ENCODE measurements around the gene CNGB1. TPM values are rescaled to one million over a fixed set of nuclear protein-coding genes. Genes with fewer than 3 reads are reported as not detected.
"Not testable (repeated sequence)": the region's sequence is repeated elsewhere in the genome, so short reads cannot be mapped to it uniquely, and the experiment has no call there.

Gene CNGB1
- total RNA-seq, 1 donor from 2014 or later: not detected

DNA sequence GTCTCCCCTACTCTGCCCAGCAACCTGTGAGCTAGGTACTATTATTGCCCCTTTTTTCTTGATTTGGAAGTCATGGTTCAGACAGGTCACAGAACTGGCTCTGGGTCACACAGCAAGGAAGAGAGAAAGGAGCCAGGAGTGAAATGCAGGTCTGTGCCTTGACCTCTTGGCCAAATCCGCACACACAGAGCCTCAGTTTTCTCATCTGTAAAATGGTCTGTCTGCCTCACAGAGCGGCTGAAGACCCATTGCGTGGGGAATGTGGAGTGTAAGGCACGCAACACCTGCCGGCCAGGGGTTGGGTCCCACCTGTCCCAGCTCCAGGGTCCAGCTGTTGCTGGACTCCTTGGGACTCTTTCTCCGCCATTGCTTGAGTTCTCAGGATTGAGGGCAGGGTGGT, 32.4 kb downstream of the CNGB1 start:
- intact Hi-C loops (cut with micrococcal nuclease): no loop called here

DNA sequence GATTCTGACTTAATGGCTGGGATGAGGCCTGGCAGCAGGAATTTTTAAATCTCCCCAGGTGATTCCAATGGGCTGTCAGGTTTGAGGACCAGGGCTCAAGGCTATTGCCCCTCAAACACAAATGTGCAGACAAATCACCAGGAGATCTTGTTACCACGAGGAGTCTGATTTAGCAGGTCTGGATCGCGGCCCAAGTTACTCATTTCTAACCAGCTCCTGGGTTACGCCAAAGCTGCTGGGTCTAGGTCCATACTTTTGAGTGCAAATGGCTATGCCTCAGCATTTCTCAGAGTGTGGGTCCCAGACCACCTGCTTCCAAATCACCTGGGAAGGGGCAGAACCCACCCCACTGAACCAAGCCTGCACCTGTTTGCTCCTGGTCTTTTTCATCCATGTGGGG, 33.1 kb downstream of the CNGB1 start:
- intact Hi-C loops (cut with micrococcal nuclease): no loop called here

GRCh38 chr16:57935904-57936303, 35.0 kb downstream of the CNGB1 start:
- intact Hi-C loops (cut with micrococcal nuclease): no loop called here

DNA sequence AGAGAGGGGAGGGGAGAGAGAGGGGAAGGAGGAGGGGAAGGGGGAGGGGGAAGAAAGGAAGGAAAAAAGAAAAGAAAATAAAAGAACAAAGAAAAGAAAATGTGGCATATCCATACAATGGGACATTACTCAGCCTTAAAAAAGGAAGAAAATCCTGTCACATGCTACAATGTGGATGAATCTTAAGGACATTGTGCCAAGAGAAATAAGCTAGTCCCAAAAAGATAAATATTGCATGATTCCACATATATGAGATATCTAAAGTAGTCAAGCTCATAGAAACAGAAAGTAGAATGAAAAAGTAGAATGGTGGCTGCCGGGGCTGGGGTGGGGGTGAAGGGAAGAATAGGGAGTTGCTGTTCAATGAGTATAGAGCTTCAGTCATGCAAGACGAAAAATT, 40.4 kb downstream of the CNGB1 start:
- intact Hi-C loops (cut with micrococcal nuclease): no loop called here

DNA sequence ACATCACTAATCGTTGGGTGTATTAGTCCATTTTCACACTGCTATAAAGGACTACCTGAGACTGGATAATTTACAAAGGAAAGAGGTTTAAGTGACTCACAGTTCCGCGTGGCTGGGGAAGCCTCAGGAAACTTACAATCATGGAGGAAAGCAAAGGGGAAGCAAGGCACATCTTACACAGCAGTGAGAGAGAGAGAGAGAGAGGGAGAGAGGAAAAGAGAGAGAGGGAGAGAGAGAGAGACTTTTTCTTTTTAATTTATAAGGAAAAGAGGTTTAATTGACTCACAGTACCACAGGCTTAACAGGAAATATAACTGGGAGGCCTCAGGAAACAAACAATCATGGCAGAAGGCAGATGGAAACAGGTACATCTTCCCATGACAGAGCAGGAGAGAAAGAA, 41.7 kb downstream of the CNGB1 start:
- intact Hi-C loops (cut with micrococcal nuclease): no loop called here

- intact Hi-C loops (cut with micrococcal nuclease): no loop called here
Observed at GRCh38 chr16:57926041-57926440, 44.9 kb downstream of the CNGB1 start.

- intact Hi-C loops (cut with micrococcal nuclease): no loop called here
Observed at GRCh38 chr16:57925310-57925709, 45.6 kb downstream of the CNGB1 start.

DNA sequence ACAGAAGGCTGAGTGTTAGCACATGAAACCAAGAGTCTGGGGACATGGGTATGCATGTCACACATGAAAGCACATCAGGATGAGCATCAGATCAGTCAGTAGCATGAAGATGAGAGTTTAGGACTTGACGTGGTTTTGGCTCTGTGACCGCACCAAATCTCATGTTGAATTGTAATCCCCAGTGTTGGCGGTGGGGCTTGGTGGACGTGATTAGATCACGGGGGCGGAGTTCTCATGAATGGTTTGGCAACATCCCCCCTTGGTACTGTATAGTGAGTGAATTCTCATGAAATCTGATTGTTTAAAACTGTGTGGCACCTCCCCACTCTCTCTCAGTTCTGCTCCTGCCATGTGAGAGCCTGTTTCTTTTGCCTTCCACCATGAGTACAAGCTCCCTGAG, 46.4 kb downstream of the CNGB1 start:
- intact Hi-C loops (cut with micrococcal nuclease): no loop called here

DNA sequence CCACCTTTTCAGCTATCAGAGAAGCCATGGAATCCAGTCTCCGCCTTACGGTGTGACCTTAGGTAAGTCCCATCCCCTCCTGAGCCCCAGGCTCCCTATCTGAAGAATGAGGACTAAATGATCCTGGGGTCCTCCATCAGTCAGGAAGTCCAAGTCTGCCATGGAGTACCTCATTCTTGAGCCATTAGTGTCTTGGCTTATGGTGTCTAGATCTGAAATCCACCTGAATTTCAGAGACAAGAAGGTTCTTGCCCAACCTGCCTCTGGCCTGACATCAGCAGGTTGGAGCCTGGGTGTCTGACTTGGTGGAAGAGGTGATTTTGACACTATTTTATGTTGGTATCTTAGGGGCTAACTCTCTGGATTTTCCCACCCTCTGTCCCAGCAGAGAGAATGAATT, 47.1 kb downstream of the CNGB1 start:
- intact Hi-C loops (cut with micrococcal nuclease): no loop called here

DNA sequence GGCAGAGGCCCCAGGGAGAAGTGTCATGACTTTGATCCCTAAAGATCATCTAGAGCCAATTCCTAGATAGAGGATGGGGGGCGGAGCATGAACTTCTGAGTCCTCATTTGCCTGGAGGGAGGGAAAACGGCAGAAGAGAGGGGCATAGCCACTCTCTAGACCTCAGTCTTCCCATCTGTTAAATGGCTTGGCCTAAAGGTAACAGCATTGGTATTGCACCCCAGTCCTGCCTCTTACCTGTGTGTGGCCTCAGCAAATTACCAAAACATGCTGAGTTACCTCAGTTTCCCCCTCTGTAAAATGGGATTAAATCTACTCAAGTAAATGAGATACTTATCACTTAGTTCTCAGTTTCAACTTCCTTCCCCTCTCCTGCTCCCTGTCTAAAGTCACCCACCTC, 47.5 kb downstream of the CNGB1 start:
- intact Hi-C loops (cut with micrococcal nuclease): no loop called here

- intact Hi-C loops (cut with micrococcal nuclease): no loop called here
Observed at GRCh38 chr16:57920880-57921229, 50.1 kb downstream of the CNGB1 start.

GRCh38 chr16:57920215-57920879, 50.6 kb downstream of the CNGB1 start:
- intact Hi-C loops (cut with micrococcal nuclease): no loop called here

GRCh38 chr16:57918994-57919393, 51.9 kb downstream of the CNGB1 start:
- intact Hi-C loops (cut with micrococcal nuclease): no loop called here

- intact Hi-C loops (cut with micrococcal nuclease): no loop called here
Observed at GRCh38 chr16:57918444-57918843, 52.5 kb downstream of the CNGB1 start.

DNA sequence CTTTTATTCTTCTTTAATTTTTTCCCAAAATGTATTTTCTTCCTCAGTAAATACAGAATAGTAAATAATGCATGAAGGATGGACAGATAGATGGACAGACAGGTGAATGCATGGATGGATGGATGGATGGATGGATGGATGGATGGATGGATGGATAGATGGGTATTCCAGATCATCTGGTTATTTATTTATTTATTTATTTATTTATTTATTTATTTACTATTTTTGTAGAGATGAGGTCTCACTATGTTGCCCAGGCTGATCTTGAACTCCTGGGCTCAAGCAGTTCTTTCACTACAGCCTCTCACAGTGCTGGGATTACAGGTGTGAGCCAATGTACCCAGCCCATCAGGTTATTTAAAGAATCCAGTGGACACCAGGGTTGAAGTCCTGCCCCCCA, 53.0 kb downstream of the CNGB1 start:
- intact Hi-C loops (cut with micrococcal nuclease): not testable (repeated sequence)

DNA sequence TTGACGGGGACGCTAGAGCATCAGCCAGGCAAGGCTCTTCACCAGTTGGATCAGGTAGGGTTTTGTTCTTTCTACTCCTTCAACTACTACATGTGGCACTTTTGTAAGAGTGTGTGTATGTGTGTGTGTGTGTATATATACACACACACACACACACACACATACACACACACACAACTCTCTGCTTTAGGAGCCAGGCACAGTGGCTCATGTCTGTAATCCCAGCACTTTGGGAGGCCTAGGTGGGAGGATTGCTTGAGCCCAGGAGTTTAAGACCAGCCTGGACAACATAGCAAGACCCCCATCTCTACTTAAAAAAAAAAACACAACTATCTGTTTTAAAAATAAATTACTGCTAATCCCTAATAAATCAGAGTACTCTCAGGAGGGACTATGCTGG, 53.4 kb downstream of the CNGB1 start:
- intact Hi-C loops (cut with micrococcal nuclease): not testable (repeated sequence)

DNA sequence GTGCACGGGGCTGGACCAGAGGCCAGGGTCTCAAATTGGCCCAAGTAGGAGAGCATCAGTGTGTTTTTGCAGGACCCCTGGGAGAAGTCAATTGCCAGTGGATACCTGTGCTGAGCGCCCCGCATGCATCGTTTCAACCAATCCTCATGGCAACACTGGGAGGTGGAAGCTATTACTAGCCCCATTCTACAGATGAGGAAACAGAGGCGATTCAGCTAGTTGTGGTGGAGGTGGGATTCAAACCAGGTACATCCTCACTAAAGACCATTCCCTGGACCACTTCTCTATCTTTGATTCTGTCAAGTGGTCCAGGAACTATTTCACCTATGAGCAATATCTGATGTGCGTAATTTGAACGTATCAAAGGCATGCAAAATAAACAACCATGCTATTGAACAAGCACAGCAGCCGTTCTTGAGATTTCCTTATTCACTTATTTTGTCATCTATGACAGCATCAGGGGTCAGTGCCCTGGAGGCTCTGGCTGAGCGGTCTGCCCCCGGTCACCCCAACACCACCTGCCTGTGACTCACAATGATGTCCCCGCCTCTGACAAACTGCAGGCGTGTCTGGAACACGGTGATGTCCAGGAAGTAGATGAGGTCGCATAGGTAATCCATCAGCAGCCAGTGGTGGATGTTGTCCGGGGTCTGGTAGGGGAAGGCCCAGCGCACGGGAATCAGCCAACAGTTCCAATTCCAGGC, 54.0 kb downstream of the CNGB1 start:
- intact Hi-C loops (cut with micrococcal nuclease): no loop called here

GRCh38 chr16:57915811-57916488, 55.0 kb downstream of the CNGB1 start:
- intact Hi-C loops (cut with micrococcal nuclease): no loop called here

- intact Hi-C loops (cut with micrococcal nuclease): no loop called here
Observed at GRCh38 chr16:57915267-57915666, 55.7 kb downstream of the CNGB1 start.

GRCh38 chr16:57914244-57915173, 56.4 kb downstream of the CNGB1 start:
- intact Hi-C loops (cut with micrococcal nuclease): no loop called here

DNA sequence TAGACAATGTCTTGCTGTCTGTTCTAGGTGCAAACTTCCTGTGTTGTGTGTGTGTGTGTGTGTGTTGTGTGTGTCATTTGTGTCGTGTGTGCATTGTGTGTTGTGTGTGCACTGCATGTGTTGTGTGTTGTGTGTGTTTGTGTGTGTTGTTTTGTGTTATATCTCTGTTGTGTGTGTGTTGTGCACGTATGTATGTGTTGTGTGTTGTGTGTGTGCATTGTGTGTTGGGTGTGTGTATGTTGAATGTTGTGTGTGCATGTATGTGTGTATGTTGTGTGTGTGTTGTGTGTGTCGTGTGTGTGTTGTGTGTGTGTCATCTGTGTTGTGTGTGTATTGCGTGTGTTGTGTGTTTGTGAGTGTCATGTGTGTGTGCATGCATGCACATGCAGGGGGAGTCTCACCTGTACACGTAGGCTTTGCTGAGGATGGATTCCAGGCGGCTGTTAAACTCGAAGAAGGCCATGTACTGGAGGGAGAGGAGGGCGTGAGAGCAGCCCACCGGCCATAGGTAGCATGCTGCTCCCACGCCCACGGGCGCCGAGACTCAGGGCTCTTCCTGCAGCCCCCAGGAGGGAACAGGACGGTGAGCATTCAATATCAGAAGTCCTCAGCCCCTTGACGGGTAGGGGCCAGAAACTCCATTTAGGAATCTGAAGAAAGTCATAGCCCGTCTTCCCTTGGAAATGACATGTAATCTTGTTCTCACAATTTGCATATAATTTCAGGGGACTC, 58.2 kb downstream of the CNGB1 start:
- intact Hi-C loops (cut with micrococcal nuclease): no loop called here
